Ramos (cell line): ENCODE results near the gene MORC3.

Experiments
- in situ Hi-C: fragments of 300-500 bp; cut with MboI; formaldehyde crosslinking; loops from one replicate; pipeline ENCODE4 v1.14.3; 2022; ENCODE audit warnings: low sequenced_read_pairs; ENCODE audit not compliant: unreplicated experiment

Gene MORC3

GRCh38 chr21:36419241-36419640 lies 99.2 kb downstream of the MORC3 start:
- in situ Hi-C loops: no loop called here

- in situ Hi-C loops: no loop called here
Measured at GRCh38 chr21:36419996-36420395, 100.0 kb downstream of the MORC3 start.

- in situ Hi-C loops: no loop called here
Measured at GRCh38 chr21:36420571-36421339, 100.8 kb downstream of the MORC3 start.

GRCh38 chr21:36422279-36423098 lies 102.5 kb downstream of the MORC3 start:
- in situ Hi-C loops: no loop called here

- in situ Hi-C loops: no loop called here
Measured at GRCh38 chr21:36423771-36424433, 103.9 kb downstream of the MORC3 start.

GRCh38 chr21:36424592-36424991 lies 104.6 kb downstream of the MORC3 start:
- in situ Hi-C loops: no loop called here

- in situ Hi-C loops: no loop called here
Measured at GRCh38 chr21:36425286-36425685, 105.3 kb downstream of the MORC3 start.
